AG04449 (cell line): Measurements from ENCODE around the gene KLHDC8B.

Experiments used
- CTCF ChIA-PET: fragments of 350-600 bp; formaldehyde crosslinking; extraction: SDS; loops from one replicate; lab custom pipeline; 2021; ENCODE audit warnings: antibody characterized with exemption; lab: Yijun Ruan, JAX
- POLR2A ChIA-PET: fragments of 400-600, 350-600 bp; formaldehyde crosslinking; extraction: SDS; loops from one replicate; lab custom pipeline; 2020; ENCODE audit warnings: antibody characterized with exemption, inconsistent platforms; lab: Yijun Ruan, JAX
- DNase-seq: peaks from one replicate; pipeline ENCODE4 v3.0.0-alpha.2; 2010; ENCODE audit warnings: low read depth, low spot score
- H3K4me3 ChIP-seq: 2 replicates; pipeline ENCODE4 v1.5.1; 2011; ENCODE audit warnings: low read depth, mild to moderate bottlenecking, control low read depth, low read length
- TF ChIP-seq, protein P1 (sequence below): IDR thresholded peaks from one replicate; pipeline ENCODE4 v1.5.1; 2011; ENCODE audit warnings: mild to moderate bottlenecking, moderate library complexity, low read length, control low read depth, inconsistent platforms; ENCODE audit not compliant: insufficient read depth; ENCODE audit errors: missing control alignments

KLHDC8B gene

DNA sequence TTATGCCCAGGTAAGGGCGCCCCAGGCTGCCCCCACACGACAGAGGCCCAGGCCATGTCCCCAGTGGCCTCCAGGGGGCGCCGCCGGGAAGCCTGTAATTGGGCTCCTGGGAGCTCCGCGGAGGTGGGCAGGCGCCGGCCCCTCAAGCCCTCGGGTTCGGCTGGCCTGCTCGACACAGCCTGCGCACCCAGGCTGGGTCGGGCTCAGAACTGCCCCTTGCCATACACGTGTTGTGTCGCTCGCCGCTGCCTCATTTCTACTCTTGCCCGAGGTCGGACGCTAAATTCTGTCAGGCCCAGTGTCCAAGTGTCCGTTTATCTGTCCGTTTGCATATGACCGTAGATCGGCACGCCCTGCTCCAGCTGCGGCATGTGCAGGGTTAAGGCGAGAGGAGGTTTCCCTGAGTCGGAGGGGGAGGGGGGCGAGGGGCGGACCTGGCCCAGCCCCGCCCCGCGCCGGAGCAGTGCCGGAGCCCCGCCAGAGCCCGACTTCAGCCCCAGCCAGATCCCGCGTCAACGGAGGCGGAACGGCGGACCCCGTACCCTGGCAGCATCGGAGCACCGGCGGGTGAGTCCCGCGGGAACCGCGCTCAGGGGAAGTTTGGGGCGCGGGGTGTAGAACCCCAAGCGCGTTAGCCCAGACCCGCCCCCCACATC lies at the start of gene KLHDC8B:
Gene KLHDC8B (plus strand): TSS at position 480 of the 656 bp plus-strand sequence. CDS start 1,172 bp downstream, outside the sequence.
- TF ChIP-seq, protein P1, sequence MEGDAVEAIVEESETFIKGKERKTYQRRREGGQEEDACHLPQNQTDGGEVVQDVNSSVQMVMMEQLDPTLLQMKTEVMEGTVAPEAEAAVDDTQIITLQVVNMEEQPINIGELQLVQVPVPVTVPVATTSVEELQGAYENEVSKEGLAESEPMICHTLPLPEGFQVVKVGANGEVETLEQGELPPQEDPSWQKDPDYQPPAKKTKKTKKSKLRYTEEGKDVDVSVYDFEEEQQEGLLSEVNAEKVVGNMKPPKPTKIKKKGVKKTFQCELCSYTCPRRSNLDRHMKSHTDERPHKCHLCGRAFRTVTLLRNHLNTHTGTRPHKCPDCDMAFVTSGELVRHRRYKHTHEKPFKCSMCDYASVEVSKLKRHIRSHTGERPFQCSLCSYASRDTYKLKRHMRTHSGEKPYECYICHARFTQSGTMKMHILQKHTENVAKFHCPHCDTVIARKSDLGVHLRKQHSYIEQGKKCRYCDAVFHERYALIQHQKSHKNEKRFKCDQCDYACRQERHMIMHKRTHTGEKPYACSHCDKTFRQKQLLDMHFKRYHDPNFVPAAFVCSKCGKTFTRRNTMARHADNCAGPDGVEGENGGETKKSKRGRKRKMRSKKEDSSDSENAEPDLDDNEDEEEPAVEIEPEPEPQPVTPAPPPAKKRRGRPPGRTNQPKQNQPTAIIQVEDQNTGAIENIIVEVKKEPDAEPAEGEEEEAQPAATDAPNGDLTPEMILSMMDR, result peak; percentile 96
- ChIA-PET CTCF (interaction anchor here (0.7 to 4.8 kb wide), 31 partner anchors 9 to 676 kb away, joined by 3 to 58 read pairs (median 4); partner anchors contain the start of genes C3orf62, IMPDH2, LAMB2 and NDUFAF3), POLR2A (interaction anchor here (0.8 to 1.7 kb wide), 4 partner anchors 12 to 168 kb away, joined by 3 to 8 read pairs (median 4); partner anchors contain the start of genes LAMB2, QRICH1 and USP4)
- peak within 1 kb of the TSS; percentile 78 for H3K4me3 ChIP-seq
- no peak for DNase-seq

DNA sequence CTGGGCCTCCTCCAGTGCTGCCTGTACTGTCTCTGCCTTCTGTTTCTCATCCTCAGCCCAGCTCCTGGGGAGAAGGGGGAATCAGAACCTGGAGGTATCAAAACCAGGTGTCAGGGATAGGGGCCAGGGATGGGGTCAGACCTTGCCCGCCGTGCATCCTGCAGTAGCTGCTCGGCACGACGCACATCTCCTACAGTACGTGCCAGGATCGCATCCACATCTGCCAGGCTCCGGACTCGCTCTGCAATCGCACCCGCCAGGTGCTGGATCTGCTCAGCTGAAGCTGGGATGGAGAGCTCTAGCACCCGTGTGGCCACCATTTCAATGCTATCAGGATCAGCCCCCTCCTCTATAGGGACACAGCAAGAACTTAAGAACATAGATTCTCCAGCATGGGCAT lies 49.4 kb upstream of the KLHDC8B start:
- POLR2A ChIA-PET, result interaction anchor here (1.5 to 2.6 kb wide), 3 partner anchors 8 to 28 kb away, joined by 4 to 25 read pairs (median 6); partner anchors contain the start of genes LAMB2 and QRICH1
- CTCF ChIA-PET, result interaction anchor here (0.7 to 1.7 kb wide), 3 partner anchors 11 to 327 kb away, joined by 3 to 7 read pairs (median 4); partner anchors contain the start of gene LAMB2
- DNase-seq, result no peak
- TF ChIP-seq, protein P1, result no peak
- H3K4me3 ChIP-seq, result no peak overlapping the region

DNA sequence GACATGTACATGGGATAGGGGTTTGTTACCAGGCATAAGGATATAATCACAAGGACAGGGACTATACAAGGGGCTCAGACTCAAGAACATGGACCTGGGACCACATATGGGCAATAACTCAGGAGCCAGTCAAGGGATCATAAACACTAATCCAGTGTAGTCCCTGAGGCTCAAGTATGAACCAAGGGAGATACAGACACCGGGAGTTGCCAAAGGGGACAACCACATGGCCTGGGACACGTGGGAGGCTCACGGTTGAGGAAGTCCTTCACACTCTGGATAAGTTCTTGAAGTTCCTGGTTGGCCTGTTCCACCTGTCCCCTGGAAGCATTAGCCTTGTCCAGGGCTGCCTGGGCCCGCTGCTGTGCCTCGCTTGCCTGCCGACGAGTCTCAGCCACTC lies 48.9 kb upstream of the KLHDC8B start:
- no peak overlapping the region for H3K4me3 ChIP-seq
- TF ChIP-seq, protein P1, result no peak
- POLR2A ChIA-PET, result interaction anchor here (1.5 to 2.6 kb wide), 2 partner anchors 10 to 29 kb away, joined by 4 to 25 read pairs; partner anchors contain the start of genes LAMB2 and QRICH1
- CTCF ChIA-PET, result no interaction called here
- DNase-seq, result no peak

DNA sequence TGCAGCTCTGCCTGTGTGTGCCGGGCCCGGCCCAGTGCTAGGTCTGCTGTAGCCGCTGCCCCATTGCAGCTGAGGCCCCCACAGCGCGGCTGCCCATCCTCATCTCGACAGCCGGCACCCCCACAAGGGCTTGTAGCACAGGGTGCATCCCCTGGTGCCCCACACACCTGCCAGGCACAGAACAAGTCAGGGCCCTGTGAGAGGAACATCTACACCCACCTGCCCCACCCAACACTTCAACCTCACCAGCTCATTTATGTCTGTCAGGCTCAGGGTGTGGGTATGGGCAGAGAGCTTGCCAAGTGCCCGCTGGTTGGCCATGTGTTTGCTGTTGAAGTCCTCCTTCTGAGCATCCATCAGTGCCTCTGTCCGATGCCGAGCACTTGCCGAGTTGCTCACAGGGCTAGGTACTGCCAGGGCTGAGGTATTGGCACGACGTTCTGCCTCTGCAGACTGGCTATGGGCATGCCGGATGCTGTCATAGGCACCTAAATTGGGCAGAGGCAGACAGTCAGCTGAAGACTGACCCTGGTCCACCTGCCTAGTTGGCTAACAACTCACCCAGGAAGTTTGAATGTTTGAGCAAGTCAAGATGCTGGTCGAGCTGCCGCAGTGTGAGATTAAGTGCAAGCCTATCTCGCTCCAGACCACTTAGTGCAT lies 48.4 kb upstream of the KLHDC8B start:
- TF ChIP-seq, protein P1, result no peak
- CTCF ChIA-PET, result no interaction called here
- no peak for DNase-seq
- no peak overlapping the region for H3K4me3 ChIP-seq
- POLR2A ChIA-PET, result interaction anchor here (1.5 to 1.9 kb wide), 2 partner anchors 9 to 29 kb away, joined by 4 to 7 read pairs; partner anchors contain the start of genes LAMB2 and QRICH1

DNA sequence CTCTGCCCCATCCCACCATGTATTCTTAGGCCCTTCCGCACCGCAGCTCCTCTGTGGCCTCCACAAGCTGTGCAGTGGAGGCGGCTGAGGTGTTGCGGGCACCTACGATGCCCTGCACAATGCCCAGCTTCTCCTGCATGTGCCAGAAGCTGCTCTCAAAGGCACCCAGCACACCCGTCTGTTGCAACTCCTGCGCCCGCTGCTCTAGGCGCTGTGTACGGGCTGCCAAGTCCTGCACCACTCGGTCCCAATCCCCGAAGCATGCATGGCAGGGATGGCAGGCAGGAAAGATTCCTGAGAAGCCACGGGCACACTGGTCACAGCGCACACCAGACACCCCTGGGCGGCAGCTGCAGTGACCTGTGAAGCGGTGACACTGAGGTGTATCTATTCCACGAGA lies 47.7 kb upstream of the KLHDC8B start:
- ChIA-PET POLR2A (interaction anchor here (0.6 to 1.9 kb wide), 2 partner anchors 9 to 130 kb away, joined by 3 to 7 read pairs; partner anchors contain the start of gene LAMB2), CTCF (no interaction called here)
- TF ChIP-seq, protein P1, result no peak

More for the DNA sequence above, 47.7 kb upstream of the KLHDC8B start:
- no peak overlapping the region for H3K4me3 ChIP-seq
- DNase-seq, result no peak
